Trophoblast cell (in vitro differentiated cells and primary cell): ENCODE data around the gene TMEM255B.

ENCODE experiments used
- DNase-seq, 2 donors: peaks; one replicate each; pipeline ENCODE4 v3.0.0-alpha.2; 2016
- H2AFZ ChIP-seq: 2 replicates; pipeline ENCODE4 v1.6.1; 2013; ENCODE audit warnings: low read length, moderate library complexity, mild to moderate bottlenecking; ENCODE audit not compliant: insufficient read depth, poor library complexity
- H2AK5ac ChIP-seq: 2 replicates; pipeline ENCODE4 v1.6.1; 2013; ENCODE audit warnings: mild to moderate bottlenecking, low read length
- H2BK120ac ChIP-seq: 2 replicates; pipeline ENCODE4 v1.6.1; 2013; ENCODE audit warnings: low read length, mild to moderate bottlenecking, moderate library complexity; ENCODE audit not compliant: insufficient read depth, poor library complexity
- H2BK12ac ChIP-seq: 2 replicates; pipeline ENCODE4 v1.6.1; 2013; ENCODE audit warnings: mild to moderate bottlenecking, low read length, moderate library complexity
- H2BK5ac ChIP-seq: 2 replicates; pipeline ENCODE4 v1.6.1; 2013; ENCODE audit warnings: low read length, low read depth, moderate library complexity, mild to moderate bottlenecking; ENCODE audit not compliant: poor library complexity
- H3K14ac ChIP-seq: 2 replicates; pipeline ENCODE4 v1.6.1; 2013; ENCODE audit warnings: mild to moderate bottlenecking, low read length
- H3K18ac ChIP-seq: 2 replicates; pipeline ENCODE4 v1.6.1; 2013; ENCODE audit warnings: mild to moderate bottlenecking, low read length
- H3K23ac ChIP-seq: 2 replicates; pipeline ENCODE4 v1.6.1; 2013; ENCODE audit warnings: low read length
- H3K27ac ChIP-seq: 2 replicates; pipeline ENCODE4 v1.5.1; 2013; ENCODE audit warnings: low read depth, mild to moderate bottlenecking, inconsistent platforms, low read length, moderate library complexity
- H3K27me3 ChIP-seq: 2 replicates; pipeline ENCODE4 v1.6.1; 2013; ENCODE audit warnings: inconsistent platforms, mild to moderate bottlenecking, low read length, moderate library complexity; ENCODE audit not compliant: insufficient read depth
- H3K36me3 ChIP-seq, 2 experiments: 1 replicate in 1 of 2; 2 replicates in 1 of 2; pipeline ENCODE4 v1.6.1; 2013; ENCODE audit warnings: low read length in 2 of 2, mild to moderate bottlenecking in 2 of 2, moderate library complexity in 1 of 2; ENCODE audit not compliant: insufficient read depth in 2 of 2, control insufficient read depth in 1 of 2
- H3K4ac ChIP-seq: 2 replicates; pipeline ENCODE4 v1.6.1; 2013; ENCODE audit warnings: low read depth, mild to moderate bottlenecking, low read length, moderate library complexity
- H3K4me1 ChIP-seq, 2 experiments: 1 replicate in 1 of 2; 2 replicates in 1 of 2; pipeline ENCODE4 v1.6.1; 2013; ENCODE audit warnings: low read length in 2 of 2, mild to moderate bottlenecking in 2 of 2, moderate library complexity in 1 of 2; ENCODE audit not compliant: insufficient read depth in 2 of 2, control insufficient read depth in 1 of 2
- H3K4me2 ChIP-seq: 2 replicates; pipeline ENCODE4 v1.6.1; 2013; ENCODE audit warnings: inconsistent platforms, mild to moderate bottlenecking, low read length, moderate library complexity
- H3K4me3 ChIP-seq: 2 replicates; pipeline ENCODE4 v1.5.1; 2013; ENCODE audit warnings: mild to moderate bottlenecking, low read depth, low read length, inconsistent platforms
- H3K79me1 ChIP-seq: one replicate; pipeline ENCODE4 v1.6.1; 2013; ENCODE audit warnings: low read length
- H3K79me2 ChIP-seq: 2 replicates; pipeline ENCODE4 v1.6.1; 2013; ENCODE audit warnings: low read length, mild to moderate bottlenecking; ENCODE audit not compliant: control insufficient read depth, insufficient read depth, poor library complexity
- H3K9ac ChIP-seq: 2 replicates; pipeline ENCODE4 v1.6.1; 2013; ENCODE audit warnings: mild to moderate bottlenecking, low read length
- H3K9me3 ChIP-seq: 2 replicates; pipeline ENCODE4 v1.6.1; 2013; ENCODE audit warnings: low read depth, mild to moderate bottlenecking, control low read depth, inconsistent platforms, low read length; ENCODE audit not compliant: insufficient read depth
- H4K12ac ChIP-seq: 2 replicates; pipeline ENCODE4 v1.6.1; 2013; ENCODE audit warnings: low read depth, mild to moderate bottlenecking, low read length, moderate library complexity
- H4K8ac ChIP-seq: 2 replicates; pipeline ENCODE4 v1.6.1; 2013; ENCODE audit warnings: low read depth, mild to moderate bottlenecking, low read length, moderate library complexity
- H4K91ac ChIP-seq: one replicate; pipeline ENCODE4 v1.6.1; 2013; ENCODE audit warnings: low read depth, mild to moderate bottlenecking, low read length, moderate library complexity
- WGBS: extraction: QIAGEN DNeasy Blood & Tissue Kit; methylation state at CpG from one replicate; pipeline ENCODE4 v1.1.7; 2013; ENCODE audit warnings: missing lambda C conversion rate; ENCODE audit not compliant: insufficient read length, insufficient coverage; ENCODE audit errors: extremely low coverage; 5-methylcytosine and 5-hydroxymethylcytosine counted together

TMEM255B gene

GRCh38 chr13:113740661-113741060 is 18.4 kb upstream of the TMEM255B start:
- Histone ChIP-seq H2BK5ac (no peak overlapping the region), H3K4ac (no peak overlapping the region), H4K12ac (no peak overlapping the region), H3K27ac (no peak overlapping the region), H3K9me3 (peaks cover 6% of the 10 kb centered on the region), H4K91ac (no peak overlapping the region), H3K9ac (no peak overlapping the region), H3K79me2 (no peaks in the 10 kb centered on the region), H3K36me3 (no peaks in the 10 kb centered on the region), H3K4me2 (no peak overlapping the region), H3K23ac (no peak overlapping the region), H2AFZ (no peak overlapping the region), H3K4me3 (no peak overlapping the region), H3K79me1 (no peaks in the 10 kb centered on the region), H2AK5ac (no peak overlapping the region), H3K18ac (no peak overlapping the region), H2BK12ac (no peak overlapping the region), H2BK120ac (no peak overlapping the region), H4K8ac (no peak overlapping the region), H3K4me1 (peaks cover 0 to 6% of the 10 kb centered on the region in 2 experiments), H3K14ac (no peak overlapping the region), H3K27me3 (no peaks in the 10 kb centered on the region)
- no CpG with 5 or more reads among the region's 16 CpGs for WGBS
- no peak for DNase-seq

GRCh38 chr13:113741191-113741668 is 17.8 kb upstream of the TMEM255B start:
- H3K79me1 ChIP-seq, result no peaks in the 10 kb centered on the region
- H4K8ac ChIP-seq, result no peak overlapping the region
- H2AK5ac ChIP-seq, result no peak overlapping the region
- H3K23ac ChIP-seq, result no peak overlapping the region
- H3K18ac ChIP-seq, result no peak overlapping the region
- no peaks in the 10 kb centered on the region for H3K27me3 ChIP-seq
- WGBS, result no CpG with 5 or more reads among the region's 15 CpGs
- no peak for DNase-seq
- H3K4me1 ChIP-seq, result peaks cover 0 to 6% of the 10 kb centered on the region in 2 experiments
- H3K27ac ChIP-seq, result no peak overlapping the region
- H3K4me3 ChIP-seq, result no peak overlapping the region
- H3K14ac ChIP-seq, result no peak overlapping the region
- H3K4me2 ChIP-seq, result no peak overlapping the region
- no peak overlapping the region for H2BK120ac ChIP-seq
- no peak overlapping the region for H2BK5ac ChIP-seq
- no peaks in the 10 kb centered on the region for H3K36me3 ChIP-seq
- no peak overlapping the region for H2AFZ ChIP-seq
- no peaks in the 10 kb centered on the region for H3K79me2 ChIP-seq
- H3K9ac ChIP-seq, result no peak overlapping the region
- peaks cover 4% of the 10 kb centered on the region for H3K9me3 ChIP-seq
- H3K4ac ChIP-seq, result no peak overlapping the region
- no peak overlapping the region for H4K12ac ChIP-seq
- no peak overlapping the region for H2BK12ac ChIP-seq
- no peak overlapping the region for H4K91ac ChIP-seq

- Histone ChIP-seq H3K36me3 (no peaks in the 10 kb centered on the region), H3K27ac (no peak overlapping the region), H4K91ac (no peak overlapping the region), H4K12ac (no peak overlapping the region), H3K27me3 (no peaks in the 10 kb centered on the region), H2BK12ac (no peak overlapping the region), H3K18ac (no peak overlapping the region), H2AK5ac (no peak overlapping the region), H3K4ac (no peak overlapping the region), H3K14ac (no peak overlapping the region), H3K9me3 (peaks cover 4% of the 10 kb centered on the region), H2BK120ac (no peak overlapping the region), H3K4me2 (no peak overlapping the region), H2BK5ac (no peak overlapping the region), H3K23ac (no peak overlapping the region), H2AFZ (no peak overlapping the region), H4K8ac (no peak overlapping the region), H3K79me2 (no peaks in the 10 kb centered on the region), H3K4me3 (no peak overlapping the region), H3K4me1 (peaks cover 0 to 6% of the 10 kb centered on the region in 2 experiments), H3K9ac (no peak overlapping the region), H3K79me1 (no peaks in the 10 kb centered on the region)
- DNase-seq, result peak in 1 of 2 donors; percentile 15
- WGBS, result no CpG with 5 or more reads among the region's 15 CpGs
Observed at GRCh38 chr13:113742000-113742441, 17.0 kb upstream of the TMEM255B start.

- peaks cover 4% of the 10 kb centered on the region for H3K9me3 ChIP-seq
- H3K79me2 ChIP-seq, result no peaks in the 10 kb centered on the region
- H2BK12ac ChIP-seq, result no peak overlapping the region
- H3K4me1 ChIP-seq, result peaks cover 0 to 6% of the 10 kb centered on the region in 2 experiments
- no peak overlapping the region for H4K12ac ChIP-seq
- no peaks in the 10 kb centered on the region for H3K27me3 ChIP-seq
- WGBS, result no CpG with 5 or more reads among the region's 21 CpGs
- H3K14ac ChIP-seq, result no peak overlapping the region
- H3K79me1 ChIP-seq, result no peaks in the 10 kb centered on the region
- DNase-seq, result no peak
- no peak overlapping the region for H2AFZ ChIP-seq
- H3K18ac ChIP-seq, result no peak overlapping the region
- H3K4me3 ChIP-seq, result no peak overlapping the region
- H2BK5ac ChIP-seq, result no peak overlapping the region
- H2AK5ac ChIP-seq, result no peak overlapping the region
- no peak overlapping the region for H3K23ac ChIP-seq
- no peak overlapping the region for H3K9ac ChIP-seq
- no peak overlapping the region for H4K8ac ChIP-seq
- H2BK120ac ChIP-seq, result no peak overlapping the region
- H3K27ac ChIP-seq, result no peak overlapping the region
- H3K4ac ChIP-seq, result no peak overlapping the region
- no peak overlapping the region for H3K4me2 ChIP-seq
- no peak overlapping the region for H4K91ac ChIP-seq
- H3K36me3 ChIP-seq, result no peaks in the 10 kb centered on the region
Observed at GRCh38 chr13:113742445-113743120, 16.4 kb upstream of the TMEM255B start.
